ENCODE results near the gene ROR2. TPM values are rescaled to one million over a fixed set of nuclear protein-coding genes. Genes with fewer than 3 reads are reported as not detected.

The ROR2 gene
- total RNA-seq, 2 experiments from 2014 or later, result not detected

- H3K36me3 Mint-ChIP-seq (ENCODE audit: low read depth), result no peaks in the 10 kb centered on the region
- Histone ChIP-seq H3K4me1 (ENCODE audit: insufficient read depth, low read length) (no peaks in the 10 kb centered on the region), H3K36me3 (ENCODE audit: insufficient read depth, low read length) (no peaks in the 10 kb centered on the region), H3K9me3 (ENCODE audit: control insufficient read depth in 1 of 2, insufficient read depth in 1 of 2, low read length in 2 of 2) (no peaks in the 10 kb centered on the region), H3K27me3 (ENCODE audit: control insufficient read depth in 1 of 2, insufficient read depth in 2 of 2, low read length in 2 of 2) (peaks cover 4 to 6% of the 10 kb centered on the region in 2 experiments), H3K4me3 (ENCODE audit: low read length) (no peak overlapping the region), H3K27ac (ENCODE audit: low read depth in 1 of 2, low read length in 2 of 2) (no peak overlapping the region)
- H3K27me3 Mint-ChIP-seq, result peaks cover 46% of the 10 kb centered on the region
- no peak for DNase-seq
- POLR2A ChIA-PET, result no interaction called here
- H3K9me3 Mint-ChIP-seq, result no peaks in the 10 kb centered on the region
- intact Hi-C loops (cut with DNase I, micrococcal nuclease), result no loop called here
- no peak overlapping the region for H3K4me3 Mint-ChIP-seq
- no peak overlapping the region for H3K27ac Mint-ChIP-seq
- CTCF ChIA-PET, result no interaction called here
- no peak for TF ChIP-seq CTCF (IDR thresholded peaks at IDR 0.05)
- ATAC-seq (ENCODE audit: poor library complexity), result no peak
- no peaks in the 10 kb centered on the region for H3K4me1 Mint-ChIP-seq (ENCODE audit: low read depth)
These were observed 28.7 kb downstream of the ROR2 start for GRCh38 chr9:91921371-91921770.

- ChIA-PET POLR2A (no interaction called here), CTCF (no interaction called here)
- no peak for DNase-seq
- no peak overlapping the region for H3K27ac ChIP-seq (ENCODE audit: low read depth in 1 of 2, low read length in 2 of 2)
- Mint-ChIP-seq H3K27ac (no peak overlapping the region), H3K27me3 (peaks cover 52% of the 10 kb centered on the region), H3K9me3 (no peaks in the 10 kb centered on the region), H3K36me3 (ENCODE audit: low read depth) (no peaks in the 10 kb centered on the region), H3K4me1 (ENCODE audit: low read depth) (no peaks in the 10 kb centered on the region), H3K4me3 (no peak overlapping the region)
- no peak for TF ChIP-seq CTCF (IDR thresholded peaks at IDR 0.05)
- H3K4me1 ChIP-seq (ENCODE audit: insufficient read depth, low read length), result no peaks in the 10 kb centered on the region
- H3K9me3 ChIP-seq (ENCODE audit: control insufficient read depth in 1 of 2, insufficient read depth in 1 of 2, low read length in 2 of 2), result no peaks in the 10 kb centered on the region
- no peak for ATAC-seq (ENCODE audit: poor library complexity)
- H3K4me3 ChIP-seq (ENCODE audit: low read length), result no peak overlapping the region
- no peaks in the 10 kb centered on the region for H3K36me3 ChIP-seq (ENCODE audit: insufficient read depth, low read length)
- peaks cover 4 to 6% of the 10 kb centered on the region in 2 experiments for H3K27me3 ChIP-seq (ENCODE audit: control insufficient read depth in 1 of 2, insufficient read depth in 2 of 2, low read length in 2 of 2)
- intact Hi-C loops (cut with DNase I, micrococcal nuclease), result no loop called here
These were observed 29.2 kb downstream of the ROR2 start for GRCh38 chr9:91920630-91921350.

GRCh38 chr9:91919621-91920020 is 30.4 kb downstream of the ROR2 start:
- Mint-ChIP-seq H3K27ac (no peak overlapping the region), H3K4me1 (ENCODE audit: low read depth) (no peaks in the 10 kb centered on the region), H3K36me3 (ENCODE audit: low read depth) (no peaks in the 10 kb centered on the region), H3K9me3 (no peaks in the 10 kb centered on the region), H3K4me3 (no peak overlapping the region), H3K27me3 (peaks cover 47% of the 10 kb centered on the region)
- POLR2A ChIA-PET, result no interaction called here
- H3K36me3 ChIP-seq (ENCODE audit: insufficient read depth, low read length), result no peaks in the 10 kb centered on the region
- H3K9me3 ChIP-seq (ENCODE audit: control insufficient read depth in 1 of 2, insufficient read depth in 1 of 2, low read length in 2 of 2), result no peaks in the 10 kb centered on the region
- H3K27ac ChIP-seq (ENCODE audit: low read depth in 1 of 2, low read length in 2 of 2), result no peak overlapping the region
- CTCF ChIA-PET, result no interaction called here
- TF ChIP-seq CTCF (IDR thresholded peaks at IDR 0.05), result no peak
- peaks cover 4 to 9% of the 10 kb centered on the region in 2 experiments for H3K27me3 ChIP-seq (ENCODE audit: control insufficient read depth in 1 of 2, insufficient read depth in 2 of 2, low read length in 2 of 2)
- intact Hi-C loops (cut with DNase I, micrococcal nuclease), result no loop called here
- H3K4me3 ChIP-seq (ENCODE audit: low read length), result no peak overlapping the region
- no peaks in the 10 kb centered on the region for H3K4me1 ChIP-seq (ENCODE audit: insufficient read depth, low read length)
- DNase-seq (no peak), ATAC-seq (ENCODE audit: poor library complexity) (no peak)

Measured in CD4-positive, alpha-beta T cell (primary cell).